Hepatocyte (in vitro differentiated cells): Measurements from ENCODE around the gene MIER1.

ENCODE experiments used
- CTCF ChIP-seq: fragments of 200-600 bp; sonication (generic); IDR thresholded peaks from 2 replicates; pipeline ENCODE4 v1.5.1; 2016; ENCODE audit warnings: antibody characterized with exemption, mild to moderate bottlenecking; ENCODE audit not compliant: poor library complexity
- EZH2phosphoT487 ChIP-seq: fragments of 200-600 bp; sonication (generic); IDR thresholded peaks from one replicate; pipeline ENCODE4 v1.6.1; 2018; ENCODE audit warnings: antibody characterized with exemption, mild to moderate bottlenecking, low read depth, moderate library complexity; ENCODE audit not compliant: unreplicated experiment, severe bottlenecking

GRCh38 chr1:66984491-66984890 is 59.7 kb downstream of the MIER1 start:
- no peak for TF ChIP-seq CTCF
- no peak for TF ChIP-seq EZH2phosphoT487
